Osteoblast (primary cell): ENCODE measurements around the gene CREBRF. TPM values are rescaled to one million over a fixed set of nuclear protein-coding genes. Genes with fewer than 3 reads are reported as not detected.

Experiments used
- DNase-seq: peaks from one replicate; pipeline ENCODE4 v3.0.0; 2011; ENCODE audit warnings: low spot score, mixed read lengths; ENCODE audit not compliant: insufficient read length; ENCODE audit errors: missing footprints
- H2AFZ ChIP-seq: 2 replicates; pipeline ENCODE4 v1.6.0; 2011; ENCODE audit warnings: mild to moderate bottlenecking, low read length
- H3K27ac ChIP-seq: 2 replicates; pipeline ENCODE4 v1.5.1; 2011; ENCODE audit warnings: mild to moderate bottlenecking, low read depth, low read length, moderate library complexity
- H3K27me3 ChIP-seq: 2 replicates; pipeline ENCODE4 v1.6.0; 2012; ENCODE audit warnings: mild to moderate bottlenecking, control low read depth, inconsistent platforms, low read length, moderate library complexity; ENCODE audit not compliant: insufficient read depth
- H3K36me3 ChIP-seq: 2 replicates; pipeline ENCODE4 v1.5.1; 2011; ENCODE audit warnings: mild to moderate bottlenecking, low read length, control low read depth, moderate library complexity; ENCODE audit not compliant: insufficient read depth
- H3K4me1 ChIP-seq: 2 replicates; pipeline ENCODE4 v1.5.1; 2011; ENCODE audit warnings: mild to moderate bottlenecking, low read length, control low read depth, moderate library complexity; ENCODE audit not compliant: insufficient read depth
- H3K4me2 ChIP-seq: 2 replicates; pipeline ENCODE4 v1.6.0; 2011; ENCODE audit warnings: mild to moderate bottlenecking, low read length; ENCODE audit not compliant: insufficient read depth
- H3K4me3 ChIP-seq: fragments of 200-600 bp; sonication (generic); 3 replicates; pipeline ENCODE4 v1.5.1; 2012; ENCODE audit warnings: mild to moderate bottlenecking, low read length, inconsistent platforms; ENCODE audit not compliant: insufficient read depth
- H3K79me2 ChIP-seq: 2 replicates; pipeline ENCODE4 v1.6.0; 2012; ENCODE audit warnings: mild to moderate bottlenecking, low read length, control low read depth, inconsistent platforms; ENCODE audit not compliant: insufficient read depth
- H3K9me3 ChIP-seq: 2 replicates; pipeline ENCODE4 v1.5.1; 2011; ENCODE audit warnings: low read depth, low read length, control low read depth
- H4K20me1 ChIP-seq: 2 replicates; pipeline ENCODE4 v1.6.0; 2012; ENCODE audit warnings: mild to moderate bottlenecking, low read length, control low read depth; ENCODE audit not compliant: insufficient read depth
- CTCF ChIP-seq: IDR thresholded peaks from 2 replicates; pipeline ENCODE4 v1.5.1; 2011; ENCODE audit warnings: mild to moderate bottlenecking, low read depth, low read length, moderate library complexity; ENCODE audit errors: extremely low read depth
- total RNA-seq: library from RNA; depleted of rRNA; stranded (reverse); fragments of >200 nt; gene quantifications from 2 replicates; pipeline ENCODE4 v1.2.3, GENCODE V29; 2012

Gene CREBRF
- total RNA-seq, 1 donor, result 35.8 TPM

DNA sequence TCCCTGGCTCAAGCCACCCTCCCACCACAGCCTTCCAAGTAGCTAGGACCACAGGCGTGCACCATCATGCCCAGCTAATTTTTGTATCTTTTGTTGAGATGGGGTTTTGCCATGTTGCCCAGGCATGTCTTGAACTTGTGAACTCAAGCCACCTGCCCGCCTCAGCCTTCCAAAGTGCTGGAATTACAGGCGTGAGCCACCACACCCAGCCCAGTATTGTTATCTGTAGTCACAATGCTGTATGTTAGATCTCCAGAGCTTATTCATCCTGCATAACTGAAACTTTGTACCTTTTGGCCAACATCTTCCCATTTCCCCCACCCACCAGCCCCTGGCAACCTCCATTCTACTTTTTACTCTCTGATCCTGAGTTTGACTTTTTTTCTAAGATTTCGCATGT, 37.5 kb downstream of the CREBRF start:
- no peak overlapping the region for H3K4me3 ChIP-seq
- no peaks in the 10 kb centered on the region for H3K79me2 ChIP-seq
- H4K20me1 ChIP-seq, result peaks cover 4% of the 10 kb centered on the region
- peak overlapping the region; percentile 59 for H3K4me2 ChIP-seq
- H3K4me1 ChIP-seq, result peaks cover 14% of the 10 kb centered on the region
- H3K36me3 ChIP-seq, result peaks cover 12% of the 10 kb centered on the region
- H3K9me3 ChIP-seq, result no peaks in the 10 kb centered on the region
- peak overlapping the region; percentile 50 for H3K27ac ChIP-seq
- H2AFZ ChIP-seq, result no peak overlapping the region
- DNase-seq, result no peak
- H3K27me3 ChIP-seq, result no peaks in the 10 kb centered on the region
- TF ChIP-seq CTCF, result no peak

GRCh38 chr5:173094012-173094661, 38.0 kb downstream of the CREBRF start:
- Histone ChIP-seq H2AFZ (no peak overlapping the region), H3K27me3 (no peaks in the 10 kb centered on the region), H3K9me3 (no peaks in the 10 kb centered on the region), H3K4me2 (peak overlapping the region; percentile 59), H3K27ac (peak overlapping the region; percentile 57), H3K79me2 (no peaks in the 10 kb centered on the region), H3K36me3 (peaks cover 12% of the 10 kb centered on the region), H3K4me3 (no peak overlapping the region), H3K4me1 (peaks cover 14% of the 10 kb centered on the region), H4K20me1 (peaks cover 4% of the 10 kb centered on the region)
- DNase-seq, result no peak
- no peak for TF ChIP-seq CTCF

DNA sequence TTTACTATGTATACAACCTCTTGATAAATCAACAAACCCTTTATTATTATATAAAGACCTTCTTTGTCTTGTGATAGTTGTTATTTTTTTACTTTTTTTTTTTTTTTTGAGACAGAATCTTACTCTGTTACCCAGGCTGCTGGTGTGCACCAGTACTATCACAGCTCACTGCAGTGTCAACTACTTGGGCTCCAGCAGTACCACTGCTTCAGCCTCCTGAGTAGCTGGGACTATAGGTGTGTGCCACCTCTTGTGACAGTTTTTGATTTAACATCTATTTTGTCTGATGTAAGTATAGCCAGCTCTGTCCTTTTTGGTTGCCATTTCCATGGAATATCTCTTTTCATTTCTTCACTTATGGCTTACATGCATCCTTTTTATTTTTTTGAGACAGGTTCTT, 42.6 kb downstream of the CREBRF start:
- Histone ChIP-seq H3K4me2 (no peak overlapping the region), H3K79me2 (no peaks in the 10 kb centered on the region), H3K4me1 (peaks cover 8% of the 10 kb centered on the region), H3K4me3 (no peak overlapping the region), H4K20me1 (peaks cover 5% of the 10 kb centered on the region), H3K36me3 (no peaks in the 10 kb centered on the region), H3K9me3 (no peaks in the 10 kb centered on the region), H2AFZ (no peak overlapping the region), H3K27me3 (no peaks in the 10 kb centered on the region), H3K27ac (no peak overlapping the region)
- DNase-seq, result no peak
- TF ChIP-seq CTCF, result no peak

GRCh38 chr5:173099461-173099860, 43.3 kb downstream of the CREBRF start:
- no peak overlapping the region for H3K4me3 ChIP-seq
- H3K4me2 ChIP-seq, result no peak overlapping the region
- peaks cover 1% of the 10 kb centered on the region for H3K4me1 ChIP-seq
- H3K79me2 ChIP-seq, result no peaks in the 10 kb centered on the region
- no peak overlapping the region for H3K27ac ChIP-seq
- H4K20me1 ChIP-seq, result peaks cover 5% of the 10 kb centered on the region
- no peaks in the 10 kb centered on the region for H3K9me3 ChIP-seq
- H2AFZ ChIP-seq, result no peak overlapping the region
- no peak for DNase-seq
- no peaks in the 10 kb centered on the region for H3K27me3 ChIP-seq
- TF ChIP-seq CTCF, result no peak
- H3K36me3 ChIP-seq, result no peaks in the 10 kb centered on the region
